GM20000 (cell line): Measurements from ENCODE around the gene ORC5.

ENCODE experiments used
- DNase-seq: peaks from one replicate; pipeline ENCODE4 v3.0.0; 2012; ENCODE audit warnings: low spot score
- CTCF ChIP-seq: IDR thresholded peaks from 2 replicates; pipeline ENCODE4 v1.5.1; 2012; ENCODE audit warnings: mild to moderate bottlenecking, control low read depth; ENCODE audit errors: extremely low read depth, missing control alignments

ORC5 gene

DNA sequence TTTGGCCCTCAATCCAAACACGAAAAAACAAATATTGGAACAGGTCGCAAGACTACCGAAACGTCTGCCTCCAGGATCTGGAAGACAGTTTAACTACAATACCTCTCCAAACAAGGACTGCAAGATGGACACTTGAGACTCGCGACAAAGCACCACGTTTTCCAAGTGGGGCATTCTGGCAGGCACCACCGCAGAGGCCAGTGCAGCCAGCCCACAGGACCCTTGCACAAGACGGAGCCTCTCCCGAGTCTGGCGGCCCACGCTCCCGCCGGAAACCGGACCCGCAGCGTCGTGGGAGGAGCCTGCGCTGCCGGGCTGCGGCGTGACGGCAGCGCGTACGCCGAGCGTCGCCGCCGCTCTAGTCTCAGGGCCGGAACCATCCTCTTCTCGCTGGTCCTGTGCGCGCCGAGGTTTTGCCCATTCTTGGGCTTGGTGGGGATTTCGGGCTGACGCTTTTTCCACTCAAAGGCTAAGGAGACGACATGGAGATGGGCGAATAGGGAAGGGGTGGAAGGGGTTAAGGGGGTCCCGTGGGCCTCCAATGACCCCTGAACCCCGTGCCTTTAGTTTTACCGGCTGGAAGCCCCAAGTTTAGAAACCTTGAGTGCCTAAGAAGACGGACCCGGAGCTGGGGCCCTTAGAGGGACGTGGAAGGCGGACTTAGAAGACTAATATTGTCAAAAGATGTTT lies at the start of gene ORC5:
Gene ORC5 (minus strand): TSS at position 283 of the 690 bp plus-strand sequence. CDS start 109 bp downstream, at position 174.
- DNase-seq = peak; percentile 91
- TF ChIP-seq CTCF = no peak

GRCh38 chr7:104255616-104256015 lies 47.8 kb upstream of the ORC5 start:
- no peak for DNase-seq
- no peak for TF ChIP-seq CTCF

- no peak for DNase-seq
- TF ChIP-seq CTCF = no peak
These were observed 47.4 kb upstream of the ORC5 start for GRCh38 chr7:104255194-104255593.

DNA sequence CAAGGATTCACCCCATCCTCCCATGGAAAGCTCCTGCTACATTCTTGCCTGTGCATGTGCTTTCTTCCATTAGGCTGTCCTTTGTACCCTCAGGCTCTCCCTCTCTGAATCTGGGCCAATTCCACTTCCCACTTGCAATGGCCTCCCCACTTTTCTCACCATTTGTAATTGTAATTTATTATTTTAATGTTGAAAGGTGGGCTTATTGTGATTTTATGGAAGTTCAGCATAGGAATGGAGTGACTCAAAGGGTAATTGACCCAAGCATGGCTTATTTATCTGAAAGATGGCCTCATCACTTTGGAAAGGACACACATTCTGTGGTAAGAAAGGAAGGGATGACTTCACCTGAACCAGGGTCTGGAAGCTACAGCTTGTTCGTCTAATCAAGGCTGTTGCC lies 46.9 kb upstream of the ORC5 start:
- no peak for TF ChIP-seq CTCF
- no peak for DNase-seq

DNA sequence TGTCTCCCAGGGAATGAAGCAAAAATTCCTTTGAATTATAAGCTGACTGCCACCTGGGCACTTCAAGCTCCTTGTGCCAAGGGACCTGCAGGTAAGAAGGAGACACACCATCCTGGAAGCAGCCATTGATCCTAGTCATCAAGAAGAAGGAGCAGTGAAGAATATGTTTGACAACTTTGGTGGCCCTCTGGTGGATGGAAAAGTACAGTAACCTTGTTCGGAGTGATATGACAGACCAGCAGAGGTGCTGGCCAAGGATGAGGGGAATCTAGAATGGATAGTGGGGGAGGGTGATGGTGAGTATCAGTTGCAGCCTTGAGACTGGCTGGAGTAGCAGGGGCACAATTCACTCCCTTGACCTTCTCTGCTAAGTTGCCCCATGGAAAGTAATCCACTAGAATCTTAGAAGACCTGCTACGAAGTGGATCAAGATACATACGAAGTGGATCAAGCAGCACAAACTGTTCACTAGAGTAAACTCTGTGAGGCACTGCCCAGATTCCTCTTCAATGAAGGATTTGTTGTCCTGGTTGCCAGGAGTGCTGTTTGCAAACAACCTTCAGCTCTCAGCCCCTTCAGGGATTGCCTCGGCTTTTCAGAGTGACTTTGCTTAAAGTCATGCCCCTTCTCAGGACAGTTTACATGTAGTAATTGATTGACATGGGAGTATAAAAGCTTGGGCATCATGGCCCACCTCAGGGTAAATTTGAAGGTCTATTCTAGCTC lies 44.8 kb upstream of the ORC5 start:
- TF ChIP-seq CTCF = no peak
- no peak for DNase-seq

- DNase-seq = no peak
- TF ChIP-seq CTCF = no peak
These were observed 34.8 kb upstream of the ORC5 start for GRCh38 chr7:104242638-104243037.

- no peak for TF ChIP-seq CTCF
- no peak for DNase-seq
These were observed 33.9 kb upstream of the ORC5 start for GRCh38 chr7:104241538-104242209.
